Stomach (tissue), 9 donors: ENCODE data around the gene RXFP4. TPM values are rescaled to one million over a fixed set of nuclear protein-coding genes. Genes with fewer than 3 reads are reported as not detected.

Experiments
- DNase-seq, 2 donors: peaks; one replicate each; pipeline versions ENCODE4 v3.0.0 to v3.0.0-alpha.2; 2013 to 2019
- H3K27ac ChIP-seq, 5 donors: fragments of 200-600 bp in 4 of 5; sonication (generic) in 4 of 5; one replicate each; pipeline ENCODE4 v1.5.1; 2013 to 2019; ENCODE audit warnings: mild to moderate bottlenecking in 1 of 5, moderate library complexity in 1 of 5
- H3K27me3 ChIP-seq, 3 donors: fragments of 200-600 bp; sonication (generic); one replicate each; pipeline ENCODE4 v1.5.1; 2017 to 2019; ENCODE audit warnings: mixed run types in 1 of 3
- H3K36me3 ChIP-seq, 4 donors: fragments of 200-600 bp; sonication (generic); 1 replicate in 3 of 4; 2 replicates in 1 of 4; pipeline ENCODE4 v1.5.1; 2016 to 2019
- H3K4me1 ChIP-seq, 4 donors: fragments of 200-600 bp; sonication (generic); one replicate each; pipeline ENCODE4 v1.5.1; 2016 to 2019
- H3K4me3 ChIP-seq, 4 donors: fragments of 200-600 bp; sonication (generic) in 3 of 4; one replicate each; pipeline ENCODE4 v1.5.1; 2016 to 2019; ENCODE audit warnings: mild to moderate bottlenecking in 1 of 4
- H3K9me3 ChIP-seq, 4 donors: fragments of 200-600 bp; sonication (generic); one replicate each; pipeline ENCODE4 v1.5.1; 2016 to 2019
- CTCF ChIP-seq, 7 experiments: fragments of 450-650 bp in 4 of 7; fragments of 200-600 bp in 3 of 7; sonication (generic) in 3 of 7; IDR thresholded peaks; one replicate each; pipeline ENCODE4 v1.5.1; 2016 to 2019; ENCODE audit warnings: antibody characterized with exemption in 7 of 7, control low read depth in 2 of 7, mild to moderate bottlenecking in 1 of 7
- EP300 ChIP-seq: sonication (generic); formaldehyde crosslinking; IDR thresholded peaks from one replicate; pipeline ENCODE4 v1.6.1; 2017; ENCODE audit warnings: antibody characterized with exemption
- POLR2A ChIP-seq, 4 donors: fragments of 450-650 bp; IDR thresholded peaks; one replicate each; pipeline ENCODE4 v1.6.1; 2016; ENCODE audit warnings: antibody characterized with exemption in 4 of 4, control low read depth in 2 of 4, mild to moderate bottlenecking in 1 of 4, moderate library complexity in 1 of 4
- POLR2AphosphoS5 ChIP-seq, 3 donors: sonication (generic); formaldehyde crosslinking; IDR thresholded peaks; one replicate each; pipeline ENCODE4 v1.6.1; 2016; ENCODE audit warnings: antibody characterized with exemption in 3 of 3
- WGBS, 5 donors: extraction: QIAGEN DNeasy Blood & Tissue Kit in 3 of 5; methylation state at CpG; one replicate each; pipeline versions ENCODE4 v1.1.5 to v1.1.7; 2013 to 2018; 5-methylcytosine and 5-hydroxymethylcytosine counted together
- intact Hi-C: fragments of 100-400 bp; cut with DNase I; formaldehyde crosslinking; loops from one replicate; pipeline ENCODE4 v1.15.1; 2023; ENCODE audit warnings: low total_unique reads
- polyA plus RNA-seq, 3 donors: library from polyadenylated mRNA; stranded (reverse); fragments of 200-250 nt; gene quantifications; one replicate each; pipeline ENCODE4 v1.2.3, GENCODE V29; 2013
- total RNA-seq, 5 donors: library from RNA; depleted of rRNA; stranded (reverse); fragments of >200 nt; gene quantifications; one replicate each; pipeline versions ENCODE4 v1.1.0 to v1.2.3, GENCODE V29; 2014 to 2016
- donor health status: healthy with polysubstance abuse.
- donor health status: Bipolar disorder and iron deficiency.
- donor health status: healthy.

Gene RXFP4
- total and polyA plus RNA-seq, 8 donors = 50.4 TPM; not detected in 7

DNA sequence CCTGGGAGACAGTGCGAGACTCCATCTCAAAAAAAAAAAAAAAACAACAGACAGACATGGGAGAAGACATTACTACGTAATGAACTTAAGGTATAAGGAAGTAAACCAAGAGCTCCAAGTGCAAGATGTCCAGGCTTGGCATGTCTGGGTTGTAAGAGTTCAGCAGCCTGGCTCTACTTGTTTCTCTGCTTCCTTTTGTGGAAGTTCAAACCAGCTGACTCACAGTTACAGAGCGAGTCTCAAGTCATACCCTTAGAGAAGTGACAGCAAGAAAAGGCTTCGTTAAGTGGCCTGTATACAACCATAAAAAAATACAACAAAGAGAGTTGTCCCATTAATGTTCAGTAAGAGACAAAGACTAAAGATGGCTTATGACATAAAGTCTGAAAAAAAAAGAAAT is 31.5 kb upstream of the RXFP4 start:
- Histone ChIP-seq H3K9me3 (no peaks in the 10 kb centered on the region), H3K4me3 (peak overlapping the region in 3 of 4 donors; percentile 64 to 90 (median 87)), H3K4me1 (peaks cover 4 to 47% (median 27%) of the 10 kb centered on the region in 4 donors), H3K27ac (peak overlapping the region; percentile 40 to 99 (median 97)), H3K27me3 (no peaks in the 10 kb centered on the region), H3K36me3 (peaks cover 48 to 78% (median 77%) of the 10 kb centered on the region in 4 donors)
- intact Hi-C loops = no loop called here
- DNase-seq = peak; percentile 28 to 76
- WGBS, 5 donors = 51 to 59% (median 55%) methylated on average over 4 of the region's 4 CpGs
- peak in 2 of 3 donors; percentile 59 to 60 for TF ChIP-seq POLR2AphosphoS5 (IDR thresholded peaks at IDR 0.05)
- TF ChIP-seq CTCF (IDR thresholded peaks at IDR 0.05) = no peak

DNA sequence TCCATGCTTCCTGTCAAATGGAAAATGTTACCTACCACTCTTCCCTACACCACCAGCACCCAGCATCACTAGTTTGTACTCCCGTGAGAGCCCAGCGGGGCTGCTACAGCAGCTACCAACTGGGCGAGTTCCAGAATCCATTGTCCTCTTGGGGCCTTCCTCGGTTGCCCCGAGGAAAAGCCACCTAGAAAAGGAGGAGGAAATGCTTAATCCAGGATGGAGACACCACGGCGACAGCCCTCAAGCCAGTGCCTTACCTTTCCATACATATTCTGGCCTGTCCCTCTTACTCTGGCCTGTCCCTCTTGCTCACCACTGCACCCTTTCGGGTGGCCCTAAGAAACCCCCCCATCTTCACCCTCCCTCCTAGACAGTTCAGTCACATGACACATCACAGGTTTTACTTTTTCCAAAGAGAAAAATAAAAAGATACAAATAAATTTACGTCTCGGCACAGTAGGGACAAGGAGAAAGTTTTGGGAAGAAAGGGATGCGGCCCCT is 30.8 kb upstream of the RXFP4 start:
- WGBS, 5 donors = 1 to 3% (median 2%) methylated on average over 11 of the region's 11 CpGs
- TF ChIP-seq CTCF (IDR thresholded peaks at IDR 0.05) (no peak), EP300 (no peak), POLR2A (IDR thresholded peaks at IDR 0.05) (no peak), POLR2AphosphoS5 (IDR thresholded peaks at IDR 0.05) (no peak)
- H3K36me3 ChIP-seq = peaks cover 50 to 78% (median 77%) of the 10 kb centered on the region in 4 donors
- H3K4me1 ChIP-seq = peaks cover 4 to 47% (median 27%) of the 10 kb centered on the region in 4 donors
- no peaks in the 10 kb centered on the region for H3K27me3 ChIP-seq
- H3K4me3 ChIP-seq = peak overlapping the region; percentile 64 to 90 (median 86)
- peak; percentile 32 to 57 for DNase-seq
- no peaks in the 10 kb centered on the region for H3K9me3 ChIP-seq
- H3K27ac ChIP-seq = peak overlapping the region; percentile 95 to 99 (median 98)
- intact Hi-C loops = no loop called here

- H3K4me1 ChIP-seq = peaks cover 4 to 47% (median 27%) of the 10 kb centered on the region in 4 donors
- peaks cover 57 to 78% (median 77%) of the 10 kb centered on the region in 4 donors for H3K36me3 ChIP-seq
- peak within 1 kb of the TSS; percentile 95 to 99 (median 98) for H3K27ac ChIP-seq
- 2 to 10% (median 4%) methylated on average over 12 to 34 of the region's 34 CpGs for WGBS, 5 donors
- no peaks in the 10 kb centered on the region for H3K27me3 ChIP-seq
- intact Hi-C loops = no loop called here
- TF ChIP-seq CTCF (IDR thresholded peaks at IDR 0.05) (peak in 2 of 7 experiments; percentile 15 to 20), EP300 (no peak), POLR2AphosphoS5 (IDR thresholded peaks at IDR 0.05) (peak; percentile 44 to 93 (median 86)), POLR2A (IDR thresholded peaks at IDR 0.05) (no peak)
- peak; percentile 92 to 96 for DNase-seq
- peak within 1 kb of the TSS; percentile 64 to 90 (median 86) for H3K4me3 ChIP-seq
- H3K9me3 ChIP-seq = no peaks in the 10 kb centered on the region
Measured at GRCh38 chr1:155911156-155912055, 30.0 kb upstream of the RXFP4 start, which contains the start of gene RIT1. Gene RIT1, minus strand, starts transcription at chr1:155911349. Its CDS starts 588 bp downstream, at chr1:155910761.

- no peaks in the 10 kb centered on the region for H3K27me3 ChIP-seq
- H3K4me3 ChIP-seq = peak overlapping the region in 1 of 4 donors; percentile 90
- TF ChIP-seq EP300 (no peak), CTCF (IDR thresholded peaks at IDR 0.05) (no peak), POLR2AphosphoS5 (IDR thresholded peaks at IDR 0.05) (no peak), POLR2A (IDR thresholded peaks at IDR 0.05) (no peak)
- peak overlapping the region; percentile 84 to 99 (median 97) for H3K27ac ChIP-seq
- 24 to 71% (median 45%) methylated on average over 11 of the region's 11 CpGs for WGBS, 5 donors
- intact Hi-C loops = no loop called here
- peaks cover 64 to 78% (median 77%) of the 10 kb centered on the region in 4 donors for H3K36me3 ChIP-seq
- peaks cover 4 to 47% (median 27%) of the 10 kb centered on the region in 4 donors for H3K4me1 ChIP-seq
- peak in 1 of 2 donors; percentile 44 for DNase-seq
- no peaks in the 10 kb centered on the region for H3K9me3 ChIP-seq
Measured at GRCh38 chr1:155912056-155912536, 29.3 kb upstream of the RXFP4 start.
